Suprapubic skin (tissue), 4 donors: Measurements from ENCODE around the gene CDH22.

Source experiments
- CTCF ChIP-seq, 2 donors: fragments of 200-600 bp in 1 of 2; fragments of 450-650 bp in 1 of 2; sonication (generic) in 1 of 2; IDR thresholded peaks; one replicate each; pipeline ENCODE4 v1.5.1; 2016 to 2019; ENCODE audit warnings: antibody characterized with exemption in 2 of 2, mild to moderate bottlenecking in 1 of 2, moderate library complexity in 1 of 2
- EP300 ChIP-seq: sonication (generic); formaldehyde crosslinking; IDR thresholded peaks from one replicate; pipeline ENCODE4 v1.6.1; 2017; ENCODE audit warnings: antibody characterized with exemption
- POLR2A ChIP-seq, 2 donors: fragments of 450-650 bp; IDR thresholded peaks; one replicate each; pipeline ENCODE4 v1.6.1; 2017; ENCODE audit warnings: antibody characterized with exemption in 2 of 2, mild to moderate bottlenecking in 2 of 2, moderate library complexity in 2 of 2
- POLR2AphosphoS5 ChIP-seq, 3 donors: sonication (generic); formaldehyde crosslinking; IDR thresholded peaks; one replicate each; pipeline ENCODE4 v1.6.1; 2017; ENCODE audit warnings: antibody characterized with exemption in 3 of 3

GRCh38 chr20:46139908-46140482, 168.3 kb downstream of the CDH22 start:
- TF ChIP-seq CTCF (IDR thresholded peaks at IDR 0.05) (no peak), POLR2AphosphoS5 (IDR thresholded peaks at IDR 0.05) (no peak), POLR2A (IDR thresholded peaks at IDR 0.05) (no peak), EP300 (no peak)
